Heart left ventricle (tissue), 16 donors: ENCODE results near the gene LIN7C. TPM values are rescaled to one million over a fixed set of nuclear protein-coding genes. Genes with fewer than 3 reads are reported as not detected.

Experiments used
- ATAC-seq, 4 donors: fragments of 200-7000 bp; cut with Tn5 transposase; one replicate each; pipeline ENCODE4 v1.9.1; 2020 to 2022; ENCODE audit warnings: moderate library complexity in 4 of 4, mild to moderate bottlenecking in 3 of 4, moderate number of reproducible peaks in 1 of 4
- DNase-seq, 5 donors: peaks; one replicate each; pipeline ENCODE4 v3.0.0-alpha.2; 2020
- H3K27ac ChIP-seq, 12 donors: fragments of 200-600 bp; sonication (generic) in 4 of 12; one replicate each; pipeline versions ENCODE4 v1.5.0 to v1.8.0; 2016 to 2022; ENCODE audit warnings: mild to moderate bottlenecking in 2 of 12
- H3K27me3 ChIP-seq, 9 donors: fragments of 200-600 bp; sonication (generic) in 2 of 9; one replicate each; pipeline versions ENCODE4 v1.5.1 to v1.8.0; 2016 to 2022; ENCODE audit warnings: mild to moderate bottlenecking in 3 of 9
- H3K36me3 ChIP-seq, 9 donors: fragments of 200-600 bp; sonication (generic) in 2 of 9; one replicate each; pipeline versions ENCODE4 v1.5.0 to v1.8.0; 2018 to 2022; ENCODE audit warnings: mild to moderate bottlenecking in 2 of 9
- H3K4me1 ChIP-seq, 12 donors: fragments of 200-600 bp; sonication (generic) in 4 of 12; one replicate each; pipeline versions ENCODE4 v1.5.0 to v1.8.0; 2016 to 2022; ENCODE audit warnings: mild to moderate bottlenecking in 3 of 12
- H3K4me3 ChIP-seq, 12 donors: fragments of 200-600 bp; sonication (generic) in 4 of 12; one replicate each; pipeline versions ENCODE4 v1.5.0 to v1.8.0; 2017 to 2022; ENCODE audit warnings: mild to moderate bottlenecking in 9 of 12, moderate library complexity in 4 of 12
- H3K9me3 ChIP-seq, 12 donors: fragments of 200-600 bp; sonication (generic) in 4 of 12; one replicate each; pipeline versions ENCODE4 v1.5.0 to v1.8.0; 2016 to 2022; ENCODE audit warnings: mild to moderate bottlenecking in 1 of 12
- CTCF ChIP-seq, 12 donors: fragments of 200-600 bp; sonication (generic) in 4 of 12; IDR thresholded peaks; one replicate each; pipeline versions ENCODE4 v1.5.0 to v1.8.0; 2018 to 2022; ENCODE audit warnings: antibody characterized with exemption in 12 of 12, mild to moderate bottlenecking in 5 of 12
- POLR2A ChIP-seq, 2 donors: fragments of 450-650 bp; IDR thresholded peaks; one replicate each; pipeline ENCODE4 v1.6.1; 2017; ENCODE audit warnings: antibody characterized with exemption in 2 of 2, mild to moderate bottlenecking in 2 of 2, moderate library complexity in 2 of 2
- WGBS, 4 donors: extraction: QIAGEN DNeasy Blood & Tissue Kit in 2 of 4; methylation state at CpG; one replicate each; pipeline versions ENCODE4 v1.1.5 to v1.1.7; 2013 to 2018; 5-methylcytosine and 5-hydroxymethylcytosine counted together
- intact Hi-C, 10 donors: fragments of 100-400 bp; cut with DNase I; formaldehyde crosslinking; loops; one replicate each; pipeline versions ENCODE4 v1.11.1 to v1.14.2; 2022
- polyA plus RNA-seq, 2 donors: library from polyadenylated mRNA; stranded (reverse); fragments of 200-250 nt; gene quantifications; one replicate each; pipeline ENCODE4 v1.2.3, GENCODE V29; 2013
- total RNA-seq, 9 donors: library from RNA; depleted of rRNA in 2 of 9; stranded (reverse); fragments of >200 nt in 2 of 9; fragmentation: NEBNext Ultra II Directional in 3 of 9; extraction: Animal tissue kit (Norgen Biotek cat#: 25700) in 3 of 9; gene quantifications; one replicate each; pipeline versions ENCODE4 v1.1.0 to v1.2.4, GENCODE V29; 2016 to 2023
- donor health status: ischemic (EF 13 %, LVEDD 7.1; RV severe dilation, severe dysfunction).
- donor health status: healthy with polysubstance abuse.
- donor health status: DM: no; HTN: yes; CAD: no.
- donor health status: DM: no; HTN: no; CAD: no.
- donor health status: ischemic (EF 25% LVEDD 6.9; RV normal size, moderate dysfunction).
- donor health status: ischemic (EF 25% LVEDD 5.7; RV mildly dilated, moderate dysfunction).
- donor health status: healthy.
- donor health status: DM: yes; HTN: yes; CAD: no.
- donor health status: ischemic (EF 35%, LVEDD 5.7; RV mildly dilated, moderate dysfunction).
- donor health status: nonischemic (EF 11% LVEDD 7.7; RV severe dilation, severe dysfunction).
- donor health status: DM: yes; HTN: yes; CAD: no.
- donor health status: PGD.
- donor health status: ischemic (EF 29% LVEDD 5.4; RV normal size, mild dysfunction).
- donor health status: nonischemic (EF 23%, LVEDD 6.1; RV moderate dilation, normal function).

Gene LIN7C
- total and polyA plus RNA-seq, 11 donors: 5.0 to 24.1 (median 16.1) TPM

GRCh38 chr11:27552341-27552740 is 45.8 kb upstream of the LIN7C start:
- H3K4me3 ChIP-seq: no peak overlapping the region
- intact Hi-C loops: no loop called here
- DNase-seq (no peak), ATAC-seq (no peak)
- WGBS, 4 donors: 89 to 96% (median 93%) methylated on average over 2 of the region's 2 CpGs
- TF ChIP-seq CTCF (IDR thresholded peaks at IDR 0.05) (no peak), POLR2A (IDR thresholded peaks at IDR 0.05) (no peak)
- H3K27me3 ChIP-seq: no peaks in the 10 kb centered on the region
- H3K27ac ChIP-seq: no peak overlapping the region
- no peaks in the 10 kb centered on the region for H3K9me3 ChIP-seq
- H3K36me3 ChIP-seq: no peaks in the 10 kb centered on the region
- H3K4me1 ChIP-seq: no peaks in the 10 kb centered on the region

- Histone ChIP-seq H3K27ac (no peak overlapping the region), H3K4me1 (no peaks in the 10 kb centered on the region), H3K9me3 (no peaks in the 10 kb centered on the region), H3K27me3 (no peaks in the 10 kb centered on the region), H3K4me3 (no peak overlapping the region), H3K36me3 (no peaks in the 10 kb centered on the region)
- TF ChIP-seq CTCF (IDR thresholded peaks at IDR 0.05): no peak
- no peak for TF ChIP-seq POLR2A (IDR thresholded peaks at IDR 0.05)
- ATAC-seq (no peak), DNase-seq (no peak)
- intact Hi-C loops: no loop called here
These were observed 44.6 kb upstream of the LIN7C start for GRCh38 chr11:27551127-27551526.

- Histone ChIP-seq H3K27ac (no peak overlapping the region), H3K9me3 (no peaks in the 10 kb centered on the region), H3K4me3 (no peak overlapping the region), H3K27me3 (no peaks in the 10 kb centered on the region), H3K4me1 (no peaks in the 10 kb centered on the region), H3K36me3 (peaks cover 0 to 16% (median 0%) of the 10 kb centered on the region in 9 donors)
- intact Hi-C loops: no loop called here
- no peak for ATAC-seq
- DNase-seq: no peak
- TF ChIP-seq CTCF (IDR thresholded peaks at IDR 0.05) (no peak), POLR2A (IDR thresholded peaks at IDR 0.05) (no peak)
These were observed 39.4 kb upstream of the LIN7C start for GRCh38 chr11:27545946-27546345.

- no peak for TF ChIP-seq POLR2A (IDR thresholded peaks at IDR 0.05)
- no peak for TF ChIP-seq CTCF (IDR thresholded peaks at IDR 0.05)
- no peaks in the 10 kb centered on the region for H3K9me3 ChIP-seq
- ATAC-seq (no peak), DNase-seq (no peak)
- intact Hi-C loops: no loop called here
- no peak overlapping the region for H3K4me3 ChIP-seq
- WGBS, 4 donors: 94 to 99% (median 96%) methylated on average over 3 of the region's 3 CpGs
- no peaks in the 10 kb centered on the region for H3K27me3 ChIP-seq
- H3K36me3 ChIP-seq: peaks cover 0 to 16% (median 0%) of the 10 kb centered on the region in 9 donors
- no peak overlapping the region for H3K27ac ChIP-seq
- H3K4me1 ChIP-seq: no peaks in the 10 kb centered on the region
These were observed 38.5 kb upstream of the LIN7C start for GRCh38 chr11:27545035-27545434.
